ENCODE results near the gene ARHGAP23.
"Not testable (repeated sequence)": the region's sequence is repeated elsewhere in the genome, so short reads cannot be mapped to it uniquely, and the experiment has no call there.

Gene ARHGAP23

DNA sequence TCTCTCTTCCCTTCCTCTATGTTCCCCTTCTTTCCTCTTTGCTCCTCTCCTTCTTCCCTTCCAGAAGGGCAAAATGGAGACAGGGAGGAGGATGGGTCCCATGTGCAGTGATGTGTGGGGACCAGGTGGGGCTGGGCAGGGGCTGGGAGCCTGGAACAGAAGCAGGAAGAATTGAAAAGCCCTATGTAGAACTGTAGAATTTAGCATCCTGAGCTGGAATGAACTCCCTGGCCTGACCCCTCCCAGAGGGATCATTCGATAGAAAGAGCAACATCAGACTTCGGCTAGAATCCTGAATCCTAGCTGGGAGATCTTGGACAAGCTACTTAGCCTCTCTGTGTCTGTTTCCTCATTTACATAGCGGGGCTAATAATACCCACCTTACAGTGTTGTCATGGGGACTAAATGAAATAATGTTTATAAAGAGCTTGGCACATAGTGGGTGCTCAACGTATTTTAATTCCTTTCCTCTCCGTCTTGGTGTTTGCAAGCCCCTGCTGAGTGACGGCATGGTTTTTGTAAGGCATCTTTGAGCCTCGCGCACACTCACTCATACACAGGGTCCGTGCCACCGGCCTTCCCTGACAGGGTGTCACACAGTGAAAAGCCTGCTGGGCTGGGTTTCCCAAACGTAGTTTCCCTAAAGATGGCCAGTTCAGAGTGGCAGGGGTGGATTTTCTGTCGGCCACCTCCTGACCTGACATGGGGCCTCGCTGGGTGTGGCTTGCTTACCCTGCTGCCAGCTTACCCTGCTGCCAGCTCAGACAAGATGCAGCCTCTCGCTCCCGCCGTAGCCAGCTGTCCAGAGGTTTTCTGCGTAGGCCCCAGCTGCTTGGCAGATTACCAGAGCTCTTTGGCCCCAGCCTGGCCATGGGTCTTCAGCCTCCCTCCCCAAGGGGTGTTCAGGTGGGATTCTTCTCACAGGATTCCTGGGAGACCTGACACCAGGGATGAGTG lies 6.1 kb upstream of the ARHGAP23 start:
- DNase-seq = no peak

GRCh38 chr17:38424297-38424972 lies 3.8 kb upstream of the ARHGAP23 start:
- DNase-seq = no peak

DNA sequence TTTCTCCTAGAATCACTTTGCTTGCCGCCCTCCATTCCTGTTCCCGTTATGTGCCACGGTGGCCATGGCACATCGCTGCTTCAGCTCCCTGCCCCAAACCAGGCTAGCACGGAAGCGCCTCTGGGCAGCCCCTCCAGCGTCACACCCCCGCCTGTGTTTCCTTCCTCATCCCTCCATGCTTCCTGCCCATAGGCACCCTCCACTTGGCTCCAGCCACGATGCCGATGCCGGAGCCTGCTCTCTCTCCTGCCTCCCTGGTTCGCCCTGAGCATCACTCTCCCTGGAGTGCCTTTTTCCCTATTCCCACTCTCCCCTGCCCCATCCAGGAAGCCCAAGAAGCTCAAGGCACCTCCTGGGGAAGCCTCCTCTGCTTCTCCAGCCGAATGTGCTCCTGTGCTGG lies 3.2 kb upstream of the ARHGAP23 start:
- no peak for DNase-seq

GRCh38 chr17:38425744-38426143 lies 2.5 kb upstream of the ARHGAP23 start:
- no peak for DNase-seq

- no peak for DNase-seq
Observed at GRCh38 chr17:38426441-38426840, 1.8 kb upstream of the ARHGAP23 start.

DNA sequence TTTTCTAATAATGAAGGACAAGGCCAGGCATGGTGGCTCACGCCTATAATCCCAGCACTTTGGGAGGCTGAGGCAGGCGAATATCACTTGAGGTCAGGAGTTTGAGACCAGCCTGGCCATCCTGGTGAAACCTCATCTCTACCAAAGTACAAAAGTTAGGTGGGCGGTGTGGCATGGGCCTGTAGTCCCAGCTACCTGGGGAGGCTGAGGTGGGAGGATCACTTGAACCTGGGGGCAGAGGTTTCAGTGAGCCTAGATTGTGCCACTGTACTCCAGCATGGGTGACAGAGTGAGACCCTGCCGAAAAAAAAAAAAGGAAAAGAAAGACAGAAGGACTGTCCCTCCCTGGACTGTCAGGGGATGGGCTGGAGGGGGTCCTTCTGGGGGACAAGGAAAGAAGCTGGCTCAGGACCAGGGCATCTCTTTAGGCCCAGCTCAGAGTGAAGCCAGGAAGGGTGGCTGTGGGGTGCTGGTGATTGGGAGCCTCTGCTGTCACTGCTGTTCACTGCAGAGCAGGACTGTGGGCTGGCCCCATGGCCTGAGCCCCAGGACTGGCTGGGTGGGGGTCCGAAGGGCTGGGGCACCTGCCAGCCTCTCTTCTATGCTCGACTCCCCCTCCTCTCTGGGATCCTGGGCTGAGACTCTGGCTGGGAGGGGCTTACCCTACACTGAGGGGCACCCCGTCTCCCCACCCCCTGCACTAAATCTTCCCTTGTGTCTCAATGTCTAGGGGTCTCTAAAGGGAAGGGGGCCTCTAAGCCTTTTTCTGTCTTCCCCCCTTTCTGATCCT lies 909 bp upstream of the ARHGAP23 start:
- no peak for DNase-seq

DNA sequence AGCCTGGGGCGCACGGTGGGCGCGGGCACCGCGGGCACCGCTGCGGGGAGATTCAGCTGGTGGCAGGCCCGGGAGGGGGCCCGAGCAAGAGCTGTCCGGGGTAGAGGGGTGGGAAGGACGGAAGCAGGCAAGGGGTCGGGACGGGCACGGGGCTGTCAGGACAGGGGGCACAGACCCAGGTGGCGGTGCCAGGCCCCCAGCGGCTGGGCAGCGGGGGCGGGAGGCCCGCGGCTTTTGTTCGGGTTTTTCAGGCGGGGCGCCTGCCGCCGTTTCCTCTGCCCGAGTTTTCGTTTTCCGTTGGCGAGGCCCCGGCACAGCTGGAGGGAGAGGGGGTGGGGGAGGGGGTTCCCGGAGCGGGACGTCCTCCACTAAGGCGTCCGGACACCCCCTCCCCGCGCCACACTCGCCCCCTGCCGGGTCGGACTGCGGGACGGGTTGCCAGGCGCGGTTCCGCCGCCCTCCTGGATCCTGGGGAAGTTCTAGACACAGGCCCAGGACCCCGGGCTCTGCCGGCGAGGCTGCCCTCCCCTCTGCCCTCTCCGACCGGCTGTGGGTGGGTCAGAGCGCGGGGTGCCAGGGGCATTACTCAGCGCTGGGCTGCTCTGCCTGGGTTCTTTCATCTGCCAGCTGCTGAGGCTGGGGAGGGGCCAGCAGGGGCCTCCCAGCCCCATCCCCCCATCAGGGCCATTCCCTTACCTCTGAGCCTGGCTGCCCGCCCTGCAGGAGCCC lies 543 bp downstream of the ARHGAP23 start:
- no peak for DNase-seq

DNA sequence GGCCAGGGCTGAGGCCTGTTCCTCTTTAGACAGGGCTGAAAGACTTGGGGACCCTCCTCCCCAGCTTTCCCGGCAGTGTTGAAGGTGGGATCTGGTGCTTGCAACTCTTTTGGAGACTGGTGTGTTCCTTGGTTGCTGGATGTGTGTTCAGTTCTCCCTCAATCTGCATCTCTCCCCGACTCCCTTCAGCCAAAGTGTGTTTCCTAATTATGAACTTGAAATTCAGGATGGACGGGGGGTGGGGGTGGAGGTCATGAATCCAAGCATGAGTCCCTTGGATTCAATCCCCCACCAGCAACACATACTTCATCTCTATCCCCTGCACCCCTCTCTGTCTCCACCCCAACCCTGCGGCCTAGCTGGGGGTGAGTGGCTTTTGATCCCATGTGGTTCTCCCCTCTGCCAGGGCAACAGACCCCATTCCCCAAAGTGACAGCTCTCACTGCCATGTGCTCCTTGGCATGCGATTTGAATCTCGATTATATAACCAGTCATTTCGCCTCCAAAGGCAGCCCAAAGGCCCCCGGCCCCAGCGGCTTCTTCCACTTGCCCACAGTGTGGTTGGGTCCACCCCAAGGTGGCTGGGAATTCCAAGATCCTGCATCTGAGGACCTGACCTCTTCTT lies 1.3 kb downstream of the ARHGAP23 start:
- DNase-seq = no peak

DNA sequence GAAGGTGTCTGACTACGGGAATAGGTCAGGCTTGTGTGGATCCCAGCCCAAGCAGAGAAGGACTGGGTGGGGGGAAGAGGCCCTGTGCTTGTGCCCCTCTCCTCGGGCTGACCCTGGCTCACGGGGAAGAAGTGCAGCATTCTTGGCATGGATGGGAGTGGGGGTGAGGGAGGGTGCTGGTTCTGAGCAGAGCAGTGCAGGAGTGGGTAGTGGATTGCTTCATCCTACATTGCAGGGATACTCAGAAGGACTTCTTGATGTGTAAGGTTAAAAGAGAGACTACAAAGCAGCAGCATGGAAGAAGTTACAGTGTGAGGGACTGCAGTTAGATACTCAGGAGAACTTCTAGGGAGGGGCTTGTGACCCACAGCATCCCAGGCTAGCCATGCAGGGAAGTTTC lies 2.1 kb downstream of the ARHGAP23 start:
- DNase-seq = no peak

DNA sequence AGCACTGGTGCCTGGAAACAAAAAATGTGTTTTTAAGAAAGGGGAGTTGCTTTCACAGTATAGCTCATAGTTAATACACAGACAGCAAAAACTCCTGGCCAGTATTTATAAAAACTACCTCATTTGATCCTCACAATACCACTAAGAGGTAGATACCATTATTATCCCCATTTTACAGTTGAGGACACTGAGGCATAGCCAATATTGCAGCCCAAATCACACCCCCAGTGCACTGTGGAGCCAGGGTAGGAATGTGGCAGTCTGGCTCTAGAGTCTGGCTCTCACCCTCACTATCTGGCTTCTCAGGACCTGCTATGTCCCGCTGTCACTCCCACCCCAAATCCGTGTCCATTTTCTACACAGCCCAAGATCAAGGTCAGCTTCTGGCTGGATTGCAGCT lies 2.6 kb downstream of the ARHGAP23 start:
- DNase-seq = no peak

DNA sequence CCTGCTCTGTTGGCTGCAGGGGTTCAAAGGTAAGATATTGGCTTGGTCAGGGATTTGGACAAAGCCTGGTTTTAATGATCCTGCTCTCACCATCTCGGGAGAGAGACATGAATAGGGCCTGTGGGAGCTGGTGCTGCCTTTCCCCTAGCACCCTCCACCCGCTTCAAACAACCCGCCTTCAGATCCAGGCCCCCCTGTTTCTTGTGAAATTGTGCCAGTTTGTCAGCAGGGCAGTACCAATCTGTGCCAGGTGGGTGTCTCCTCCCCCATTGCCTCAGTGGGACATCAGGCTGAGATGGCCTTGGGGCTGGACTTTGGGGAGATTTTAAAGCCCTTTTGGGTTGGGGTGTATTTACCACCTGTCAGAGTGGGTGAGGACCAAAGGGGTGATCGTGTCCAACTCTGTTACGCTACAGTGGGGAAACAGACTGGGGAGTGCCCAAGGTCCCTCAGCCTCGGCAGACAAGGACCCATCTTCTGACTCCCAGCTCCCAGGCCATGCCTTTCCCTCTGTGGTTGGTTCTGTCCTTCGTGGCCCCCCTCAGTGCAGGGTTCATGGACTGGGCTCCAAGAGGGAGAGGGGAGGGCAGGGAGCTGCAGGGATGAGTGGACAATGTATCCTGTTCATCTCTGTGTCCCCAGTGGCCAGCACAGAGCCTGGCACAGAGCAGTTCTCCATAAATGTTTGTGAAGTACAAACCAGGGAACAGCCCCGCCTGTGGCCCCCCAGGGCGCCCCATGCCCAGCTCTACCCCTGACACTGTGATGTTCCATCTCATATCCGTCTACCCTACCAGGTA lies 3.3 kb downstream of the ARHGAP23 start:
- DNase-seq = no peak

DNA sequence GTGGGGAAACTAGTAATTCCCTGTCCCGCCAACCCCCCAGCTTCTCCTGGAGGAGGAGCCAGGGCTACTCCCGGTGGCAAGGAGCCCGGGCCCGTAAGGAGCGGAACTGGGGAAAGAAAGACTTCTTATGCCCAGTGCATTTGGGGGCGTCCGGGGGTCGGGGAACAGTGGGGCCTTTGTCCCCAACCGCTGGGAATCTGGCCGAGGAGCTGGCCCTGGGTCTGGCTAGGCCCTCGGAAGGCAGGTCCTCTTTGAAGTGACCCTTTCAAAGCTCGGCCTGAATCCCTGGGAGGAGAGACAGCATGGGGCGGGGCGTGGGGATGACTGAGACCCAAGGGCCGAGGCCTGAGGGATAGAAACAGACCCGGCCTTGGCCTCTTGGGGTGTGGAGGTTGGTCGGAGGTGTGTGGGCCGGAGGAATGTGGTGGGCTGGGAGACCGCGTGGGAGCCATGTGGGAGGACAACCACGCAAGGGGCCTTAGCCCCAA lies 6.0 kb downstream of the ARHGAP23 start:
- DNase-seq = no peak

GRCh38 chr17:38435795-38436194 lies 7.5 kb downstream of the ARHGAP23 start:
- no peak for DNase-seq

GRCh38 chr17:38436386-38436785 lies 8.1 kb downstream of the ARHGAP23 start:
- DNase-seq = no peak

- not testable (repeated sequence) for DNase-seq
Observed at GRCh38 chr17:38437313-38437712, 9.0 kb downstream of the ARHGAP23 start.

DNA sequence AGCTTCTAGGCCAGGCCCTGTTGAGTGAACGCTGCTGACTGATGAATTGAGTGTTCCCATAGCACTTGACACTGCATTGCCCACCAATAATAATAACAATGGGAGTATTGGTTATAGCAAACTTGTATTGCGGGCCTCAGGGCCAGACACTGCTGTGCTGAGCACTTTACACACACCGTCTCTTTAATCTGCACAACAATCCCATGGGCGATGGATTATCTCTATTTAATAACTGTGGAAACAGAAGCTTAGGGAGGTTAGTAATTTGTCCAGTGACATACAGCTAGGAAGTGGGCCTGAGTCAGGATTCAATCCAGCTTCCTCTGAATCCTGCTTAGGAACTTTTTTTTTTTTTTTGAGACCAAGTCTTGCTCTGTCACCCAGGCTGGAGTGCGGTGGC lies 11.2 kb downstream of the ARHGAP23 start:
- no peak for DNase-seq

DNA sequence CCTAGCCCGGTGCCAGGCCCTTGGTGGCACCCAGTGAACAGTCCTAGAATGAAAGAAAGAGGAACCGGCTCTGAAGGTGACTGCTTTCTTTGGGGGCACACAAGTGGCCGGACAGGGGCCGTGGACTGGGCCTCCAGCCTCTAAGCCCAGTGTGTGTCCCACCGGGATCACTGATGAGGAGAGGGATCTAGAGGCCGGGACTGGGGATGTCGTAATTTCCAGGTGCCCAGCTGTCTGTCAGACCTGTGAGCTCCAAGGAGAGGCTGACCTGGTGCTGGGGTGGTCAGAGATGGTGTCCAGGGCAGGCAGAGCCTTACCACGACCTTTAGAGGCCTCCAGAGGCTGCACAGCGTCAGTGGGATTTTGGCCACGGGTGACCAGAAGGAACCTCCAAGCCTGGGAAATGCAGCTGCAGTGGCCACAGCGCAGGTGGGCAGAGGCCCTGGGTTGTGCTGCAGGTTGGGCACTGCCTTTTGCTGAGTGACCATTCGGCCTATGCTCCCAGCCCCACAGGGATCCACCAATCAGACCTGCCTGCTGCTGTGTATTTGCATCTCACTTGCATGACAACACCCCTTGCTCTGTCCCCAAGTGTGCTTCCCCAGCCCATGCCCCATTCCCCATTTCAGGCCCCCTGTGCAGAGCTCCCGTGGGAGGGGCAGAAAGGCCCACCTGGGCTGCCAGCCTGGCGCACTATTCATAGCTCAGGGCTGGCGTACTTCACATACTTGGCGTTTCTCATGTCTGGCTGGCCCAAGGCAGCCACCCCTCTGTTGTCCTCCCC lies 12.5 kb downstream of the ARHGAP23 start:
- DNase-seq = no peak

DNA sequence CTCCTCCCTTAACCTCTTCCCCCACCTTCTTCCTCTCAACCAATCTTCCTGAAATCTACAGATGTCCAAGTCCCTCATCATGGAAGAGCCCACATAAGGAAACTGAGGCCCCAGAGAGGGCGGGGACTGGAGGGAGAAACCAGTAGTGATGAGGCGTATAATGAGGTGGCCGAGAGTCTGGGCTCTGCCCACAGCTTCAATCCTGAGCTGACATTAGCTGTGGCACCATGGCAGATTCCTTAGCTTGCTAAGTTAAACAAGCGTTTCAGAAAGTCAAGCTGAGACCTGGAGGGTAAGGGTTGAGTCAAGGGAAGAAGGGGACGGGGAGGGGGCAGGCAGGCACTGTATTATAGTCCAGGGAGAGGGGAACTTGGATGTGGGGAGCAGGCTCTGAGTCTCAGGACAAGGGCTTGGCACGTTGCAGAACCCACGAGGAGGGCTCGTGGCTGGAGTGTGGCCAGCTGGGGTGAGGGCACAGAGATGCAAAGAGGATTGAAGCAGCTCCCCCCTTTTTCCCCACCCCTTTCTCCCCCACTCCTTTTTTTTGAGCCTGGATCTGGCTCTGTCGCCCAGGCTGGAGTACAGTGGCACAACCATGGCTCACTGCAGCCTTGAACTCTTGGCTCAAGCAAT lies 13.3 kb downstream of the ARHGAP23 start:
- no peak for DNase-seq

DNA sequence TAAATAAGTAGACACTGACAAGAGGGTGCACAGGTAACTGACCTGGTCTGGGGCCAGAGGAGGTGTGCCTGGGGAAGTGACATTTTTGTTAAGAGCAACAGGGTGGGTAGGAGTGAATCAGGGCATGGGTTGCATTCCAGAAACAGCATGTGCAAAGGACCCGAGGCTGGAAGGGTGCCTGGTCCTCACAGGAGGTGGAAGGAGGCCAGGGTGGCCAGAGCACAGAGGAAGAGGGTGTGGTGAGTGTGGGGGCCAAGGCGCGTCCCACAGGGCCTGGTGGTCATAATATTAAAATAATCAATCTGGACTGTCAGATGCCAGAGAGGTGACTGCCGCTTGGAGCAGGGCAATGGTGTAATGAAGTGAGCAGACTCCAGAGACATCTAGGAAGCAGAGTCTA lies 14.3 kb downstream of the ARHGAP23 start:
- DNase-seq = no peak
